ENCODE results near the gene TNF.

DNA sequence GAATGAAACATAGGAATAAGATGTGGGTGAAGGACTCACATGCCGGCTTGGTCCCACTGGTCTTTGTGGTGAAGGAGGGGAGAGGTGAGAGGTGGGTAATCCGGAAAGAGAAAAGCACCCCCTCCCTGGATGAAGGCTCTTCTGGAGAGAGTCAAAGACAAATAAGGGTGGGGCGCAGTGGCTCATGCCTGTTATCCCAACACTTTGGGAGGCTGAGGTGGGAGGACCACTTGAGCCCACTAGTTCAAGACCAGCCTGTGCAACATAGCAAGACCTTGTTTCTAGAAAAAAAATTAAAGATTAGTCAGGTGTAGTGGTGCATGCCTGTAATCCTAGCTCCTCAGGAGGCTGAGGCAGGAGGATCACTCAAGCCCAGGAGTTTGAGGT, 3.7 kb downstream of the TNF start:
- TF ChIP-seq, protein P1, sequence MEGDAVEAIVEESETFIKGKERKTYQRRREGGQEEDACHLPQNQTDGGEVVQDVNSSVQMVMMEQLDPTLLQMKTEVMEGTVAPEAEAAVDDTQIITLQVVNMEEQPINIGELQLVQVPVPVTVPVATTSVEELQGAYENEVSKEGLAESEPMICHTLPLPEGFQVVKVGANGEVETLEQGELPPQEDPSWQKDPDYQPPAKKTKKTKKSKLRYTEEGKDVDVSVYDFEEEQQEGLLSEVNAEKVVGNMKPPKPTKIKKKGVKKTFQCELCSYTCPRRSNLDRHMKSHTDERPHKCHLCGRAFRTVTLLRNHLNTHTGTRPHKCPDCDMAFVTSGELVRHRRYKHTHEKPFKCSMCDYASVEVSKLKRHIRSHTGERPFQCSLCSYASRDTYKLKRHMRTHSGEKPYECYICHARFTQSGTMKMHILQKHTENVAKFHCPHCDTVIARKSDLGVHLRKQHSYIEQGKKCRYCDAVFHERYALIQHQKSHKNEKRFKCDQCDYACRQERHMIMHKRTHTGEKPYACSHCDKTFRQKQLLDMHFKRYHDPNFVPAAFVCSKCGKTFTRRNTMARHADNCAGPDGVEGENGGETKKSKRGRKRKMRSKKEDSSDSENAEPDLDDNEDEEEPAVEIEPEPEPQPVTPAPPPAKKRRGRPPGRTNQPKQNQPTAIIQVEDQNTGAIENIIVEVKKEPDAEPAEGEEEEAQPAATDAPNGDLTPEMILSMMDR (IDR thresholded peaks at IDR 0.05) = no peak
- no peak for TF ChIP-seq POLR2A (IDR thresholded peaks at IDR 0.05)

Measured in heart left ventricle (tissue), 13 donors.